GM12891 (cell line): ENCODE measurements around the gene MYO6.

Source experiments
- DNase-seq: peaks from one replicate; pipeline ENCODE4 v3.0.0; 2011; ENCODE audit warnings: low spot score; ENCODE audit not compliant: insufficient read length
- FAIRE-seq: peaks from 2 replicates; lab custom pipeline; 2011; peaks lifted over from hg19 to GRCh38; lab: Jason Lieb, UNC
- PAX5 ChIP-seq: IDR thresholded peaks from 2 replicates; pipeline ENCODE4 v1.6.1; 2011; ENCODE audit warnings: low read length, moderate library complexity, mild to moderate bottlenecking; ENCODE audit not compliant: insufficient read depth, severe bottlenecking
- POLR2A ChIP-seq: IDR thresholded peaks from 2 replicates; pipeline ENCODE4 v1.6.1; 2011; ENCODE audit warnings: low read depth, low read length, control low read depth
- POLR2AphosphoS5 ChIP-seq: IDR thresholded peaks from 2 replicates; pipeline ENCODE4 v1.6.1; 2011; ENCODE audit warnings: low read depth, low read length, control low read depth
- POU2F2 ChIP-seq: IDR thresholded peaks from 2 replicates; pipeline ENCODE4 v1.6.1; 2011; ENCODE audit warnings: low read depth, mild to moderate bottlenecking, control low read depth, low read length, moderate library complexity
- SPI1 ChIP-seq: IDR thresholded peaks from 2 replicates; pipeline ENCODE4 v1.6.1; 2011; ENCODE audit warnings: low read depth, low read length, control low read depth
- TAF1 ChIP-seq: IDR thresholded peaks from 2 replicates; pipeline ENCODE4 v1.6.1; 2011; ENCODE audit warnings: low read depth, low read length, control low read depth

MYO6 gene

DNA sequence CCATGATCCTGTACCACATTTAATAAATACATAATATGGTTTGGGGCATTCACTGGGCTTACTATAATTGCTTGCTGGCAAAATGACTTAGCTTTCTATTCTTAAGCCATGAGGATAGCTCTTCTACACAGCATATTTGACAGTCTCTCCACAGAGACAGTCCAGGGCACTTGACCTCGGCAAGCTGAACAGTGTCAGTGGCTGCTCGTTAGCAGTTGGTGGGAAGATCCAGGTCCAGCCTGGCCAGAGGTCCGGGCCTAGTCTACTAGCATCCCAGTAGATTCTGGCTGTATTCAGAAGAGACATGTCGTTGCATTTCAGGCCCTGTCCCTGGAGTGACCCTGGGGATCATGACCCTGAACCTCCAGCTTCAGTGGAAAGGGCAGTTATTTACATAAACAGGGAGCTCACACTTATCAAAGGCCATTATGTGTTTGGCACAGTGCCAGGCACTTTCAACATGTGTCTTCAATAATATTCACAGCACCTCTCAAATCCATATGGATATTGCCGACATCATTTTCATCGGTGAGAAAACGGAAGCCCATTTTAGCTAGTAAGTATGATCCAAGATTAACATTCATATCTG is 184.4 kb downstream of the MYO6 start:
- TF ChIP-seq PAX5 (no peak), POLR2A (no peak), SPI1 (no peak), POLR2AphosphoS5 (no peak), TAF1 (no peak), POU2F2 (no peak)
- no peak for DNase-seq
- no peak for FAIRE-seq

DNA sequence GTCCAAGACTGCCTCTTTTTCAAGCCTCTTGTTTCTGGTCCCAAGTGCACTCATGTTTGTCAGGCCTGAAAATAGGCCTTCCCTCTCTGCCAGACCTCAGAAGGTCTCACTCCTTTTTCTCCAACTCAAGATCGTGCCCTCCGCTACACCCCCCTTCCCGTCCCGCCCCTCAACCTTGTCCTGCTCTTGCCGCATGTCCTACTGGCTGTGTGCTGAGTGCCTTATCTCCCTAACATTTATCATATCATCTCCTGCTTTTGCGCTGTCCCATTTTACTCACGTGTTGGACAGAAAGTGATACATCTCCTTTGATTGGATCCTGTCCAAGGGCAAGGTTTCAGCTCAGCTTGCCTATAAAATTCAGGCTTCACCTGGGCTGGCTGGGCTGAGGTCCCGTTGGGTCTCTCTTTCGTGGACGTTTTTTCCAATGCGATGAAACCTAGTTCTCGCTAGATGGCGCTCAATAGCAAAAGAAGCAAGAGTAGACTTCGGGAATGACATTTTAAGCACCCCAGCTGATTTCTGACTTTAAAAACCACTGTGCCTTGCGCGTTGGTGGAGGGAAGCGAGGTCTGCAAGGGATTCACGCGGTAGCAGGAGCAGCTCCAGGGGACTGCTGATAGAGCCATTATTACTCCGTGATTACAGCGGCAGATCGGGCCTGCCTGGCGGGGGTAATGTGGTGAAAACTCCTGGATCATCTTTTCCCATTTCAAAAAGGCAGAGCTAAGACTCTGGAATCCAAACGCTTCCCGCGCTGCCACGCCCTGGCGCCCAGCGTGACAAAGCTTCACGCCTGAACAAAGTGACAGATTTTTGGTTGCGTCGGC is 185.8 kb downstream of the MYO6 start:
- TF ChIP-seq POU2F2: no peak
- no peak for TF ChIP-seq TAF1
- TF ChIP-seq PAX5: no peak
- no peak for TF ChIP-seq SPI1
- no peak for TF ChIP-seq POLR2AphosphoS5
- no peak for TF ChIP-seq POLR2A
- peak; percentile 15 for DNase-seq
- FAIRE-seq: peak; percentile 82

DNA sequence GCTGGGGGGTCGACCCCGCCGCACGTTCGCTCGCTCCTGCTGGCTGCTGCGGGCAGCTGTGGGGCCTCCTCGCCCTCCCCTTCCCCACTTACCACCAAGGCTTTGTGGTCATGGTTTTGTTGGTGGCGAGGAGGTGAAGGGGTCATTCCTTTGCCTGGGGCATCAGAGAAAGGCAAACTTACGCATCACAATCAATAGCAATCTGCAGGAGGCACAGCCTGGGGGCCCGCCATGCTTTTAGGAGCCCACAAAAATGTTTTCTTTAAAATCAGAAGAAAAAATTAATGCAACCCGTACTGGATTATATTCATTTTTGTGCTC is 186.4 kb downstream of the MYO6 start:
- no peak for FAIRE-seq
- no peak for DNase-seq
- TF ChIP-seq POU2F2 (no peak), POLR2AphosphoS5 (no peak), PAX5 (no peak), SPI1 (no peak), TAF1 (no peak), POLR2A (no peak)

DNA sequence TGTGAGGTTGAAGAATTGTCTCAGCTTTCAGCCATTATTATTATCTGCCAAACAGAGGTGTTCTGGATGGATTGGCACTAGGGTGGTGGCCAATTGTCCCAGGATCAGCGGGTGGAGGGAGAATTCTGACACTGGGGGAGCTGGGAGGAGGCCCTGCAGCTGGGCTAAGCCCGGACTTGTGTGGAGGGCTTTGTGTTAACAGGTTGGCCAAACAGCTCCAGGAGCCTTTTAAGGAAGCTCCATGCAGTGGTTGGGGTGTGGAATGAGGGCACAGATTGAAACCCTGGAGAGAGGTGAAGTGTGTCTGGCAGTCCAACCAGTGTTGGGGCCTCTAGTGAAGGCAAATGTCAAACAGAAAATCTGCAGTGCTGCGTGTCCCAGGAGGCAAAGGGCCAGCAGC is 187.6 kb downstream of the MYO6 start:
- FAIRE-seq: no peak

GRCh38 chr6:75937846-75938245 is 188.8 kb downstream of the MYO6 start:
- no peak for FAIRE-seq
- TF ChIP-seq PAX5 (no peak), TAF1 (no peak), POLR2A (no peak), POLR2AphosphoS5 (no peak), POU2F2 (no peak), SPI1 (no peak)
- DNase-seq: no peak

More for the DNA sequence above, 187.6 kb downstream of the MYO6 start:
- no peak for DNase-seq
- TF ChIP-seq POLR2A (no peak), POLR2AphosphoS5 (no peak), TAF1 (no peak), POU2F2 (no peak), SPI1 (no peak), PAX5 (no peak)

DNA sequence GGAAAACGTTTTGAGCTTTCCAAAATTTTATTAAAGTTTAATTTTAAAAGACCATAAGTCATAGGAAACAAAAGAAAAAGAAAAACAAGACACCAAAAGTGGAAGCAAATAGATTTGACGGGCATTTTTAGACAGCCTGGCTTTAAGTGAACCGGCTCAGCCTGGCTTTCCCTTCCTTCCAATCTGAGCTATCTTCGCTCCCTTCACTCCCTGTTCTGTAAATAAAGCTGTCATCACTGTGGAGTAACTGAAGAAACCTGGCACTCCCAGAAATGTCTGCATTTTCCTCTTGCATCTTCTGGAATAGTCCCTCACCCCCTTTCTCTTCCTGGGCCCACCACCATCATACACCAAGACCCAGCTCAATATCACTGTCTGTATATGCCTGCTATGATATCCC is 191.5 kb downstream of the MYO6 start:
- TF ChIP-seq SPI1 (no peak), POU2F2 (no peak), PAX5 (no peak), POLR2AphosphoS5 (no peak), TAF1 (no peak), POLR2A (no peak)
- DNase-seq (no peak), FAIRE-seq (no peak)

DNA sequence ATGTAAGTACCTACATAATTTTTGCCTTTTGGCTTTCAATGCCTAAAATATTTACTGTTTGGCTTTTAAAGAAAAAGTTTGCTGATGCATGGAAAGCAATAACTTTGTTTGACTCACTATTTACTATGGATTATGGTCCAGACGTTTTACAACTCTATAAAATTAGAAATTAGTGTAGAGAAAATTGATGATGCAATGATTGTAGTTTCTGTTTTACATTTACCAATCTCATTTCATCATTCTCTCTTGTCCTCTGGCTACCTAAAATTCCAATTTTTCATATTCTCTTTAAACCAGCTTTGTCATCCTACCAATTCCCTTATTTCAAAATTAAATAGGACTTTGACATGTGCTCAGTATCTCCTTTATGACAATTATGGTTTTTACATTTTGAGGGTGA is 192.5 kb downstream of the MYO6 start:
- FAIRE-seq (no peak), DNase-seq (no peak)
- TF ChIP-seq PAX5: no peak
- no peak for TF ChIP-seq SPI1
- TF ChIP-seq POU2F2: no peak
- TF ChIP-seq POLR2A: no peak
- TF ChIP-seq POLR2AphosphoS5: no peak
- no peak for TF ChIP-seq TAF1

- DNase-seq: no peak
- TF ChIP-seq SPI1 (no peak), POLR2A (no peak), POU2F2 (no peak), TAF1 (no peak), PAX5 (no peak), POLR2AphosphoS5 (no peak)
- no peak for FAIRE-seq
Observed at GRCh38 chr6:75943381-75943780, 194.3 kb downstream of the MYO6 start.

- no peak for DNase-seq
- TF ChIP-seq POLR2A (no peak), POU2F2 (no peak), TAF1 (no peak), POLR2AphosphoS5 (no peak), SPI1 (no peak), PAX5 (no peak)
- no peak for FAIRE-seq
Observed at GRCh38 chr6:75946146-75946831, 197.2 kb downstream of the MYO6 start.
